NCI-H1092 treated with DMSO at 0.1 percent for 48 hours (cell line): ENCODE measurements around the gene LHFPL6.

Source experiments
- DNase-seq: peaks from one replicate; lab custom pipeline; 2025; lab: John Stamatoyannopoulos, UW

The LHFPL6 gene

GRCh38 chr13:39602614-39603366, at the start of gene LHFPL6:
TSS of gene LHFPL6 (minus strand) at chr13:39603193.
- DNase-seq, result peak; percentile 76

GRCh38 chr13:39646122-39646521, 43.1 kb upstream of the LHFPL6 start:
- no peak for DNase-seq

GRCh38 chr13:39641645-39642044, 38.7 kb upstream of the LHFPL6 start:
- DNase-seq, result no peak

GRCh38 chr13:39637890-39638289, 34.9 kb upstream of the LHFPL6 start:
- no peak for DNase-seq

- no peak for DNase-seq
Measured at GRCh38 chr13:39635564-39635963, 32.6 kb upstream of the LHFPL6 start.

GRCh38 chr13:39632994-39633393, 30.0 kb upstream of the LHFPL6 start:
- DNase-seq, result no peak

- no peak for DNase-seq
Measured at GRCh38 chr13:39631307-39631706, 28.3 kb upstream of the LHFPL6 start.

- DNase-seq, result no peak
Measured at GRCh38 chr13:39623466-39623865, 20.5 kb upstream of the LHFPL6 start.

- no peak for DNase-seq
Measured at GRCh38 chr13:39618561-39618960, 15.6 kb upstream of the LHFPL6 start.

- peak; percentile 71 for DNase-seq
Measured at GRCh38 chr13:39616087-39616694, 13.2 kb upstream of the LHFPL6 start.

- DNase-seq, result peak; percentile 62
Measured at GRCh38 chr13:39612023-39612637, 9.1 kb upstream of the LHFPL6 start.

GRCh38 chr13:39607876-39608275, 4.9 kb upstream of the LHFPL6 start:
- DNase-seq, result no peak

- DNase-seq, result no peak
Measured at GRCh38 chr13:39605677-39606320, 2.8 kb upstream of the LHFPL6 start.

GRCh38 chr13:39604756-39605155, 1.8 kb upstream of the LHFPL6 start:
- DNase-seq, result no peak

- DNase-seq, result peak; percentile 45
Measured at GRCh38 chr13:39603424-39603947, 493 bp upstream of the LHFPL6 start.

- no peak for DNase-seq
Measured at GRCh38 chr13:39602277-39602613, 748 bp downstream of the LHFPL6 start.

GRCh38 chr13:39601636-39602035, 1.4 kb downstream of the LHFPL6 start:
- DNase-seq, result no peak

GRCh38 chr13:39600766-39601165, 2.2 kb downstream of the LHFPL6 start:
- peak; percentile 19 for DNase-seq

GRCh38 chr13:39599842-39600241, 3.2 kb downstream of the LHFPL6 start:
- DNase-seq, result no peak

- DNase-seq, result no peak
Measured at GRCh38 chr13:39599012-39599411, 4.0 kb downstream of the LHFPL6 start.

- DNase-seq, result no peak
Measured at GRCh38 chr13:39597838-39598237, 5.2 kb downstream of the LHFPL6 start.

GRCh38 chr13:39596685-39597084, 6.3 kb downstream of the LHFPL6 start:
- no peak for DNase-seq

GRCh38 chr13:39596176-39596575, 6.8 kb downstream of the LHFPL6 start:
- DNase-seq, result no peak
